GM19023 (cell line): ENCODE measurements around the gene CTBS.

ENCODE experiments used
- ATAC-seq: cut with Tn5 transposase; IDR thresholded peaks from one replicate; pipeline ENCODE4 v1.9.1; 2021; ENCODE audit warnings: mild to moderate bottlenecking, moderate library complexity; ENCODE audit not compliant: unreplicated experiment

CTBS gene

GRCh38 chr1:84587099-84587498 is 12.9 kb upstream of the CTBS start:
- no peak for ATAC-seq

- no peak for ATAC-seq
These were observed 11.6 kb upstream of the CTBS start for GRCh38 chr1:84585803-84586202.

- no peak for ATAC-seq
These were observed 9.9 kb upstream of the CTBS start for GRCh38 chr1:84584126-84584525.

GRCh38 chr1:84583648-84584047 is 9.4 kb upstream of the CTBS start:
- ATAC-seq = no peak

GRCh38 chr1:84582802-84583587 is 8.8 kb upstream of the CTBS start:
- ATAC-seq = peak; percentile 60

- ATAC-seq = no peak
These were observed 7.4 kb upstream of the CTBS start for GRCh38 chr1:84581648-84582047.

- ATAC-seq = no peak
These were observed 696 bp upstream of the CTBS start for GRCh38 chr1:84574936-84575335.

GRCh38 chr1:84573481-84573966 is 716 bp downstream of the CTBS start:
- no peak for ATAC-seq

- no peak for ATAC-seq
These were observed 3.1 kb downstream of the CTBS start for GRCh38 chr1:84571150-84571535.

GRCh38 chr1:84570436-84571149 is 3.6 kb downstream of the CTBS start:
- ATAC-seq = no peak

GRCh38 chr1:84569216-84569615 is 5.0 kb downstream of the CTBS start:
- ATAC-seq = no peak

- ATAC-seq = no peak
These were observed 23.4 kb downstream of the CTBS start for GRCh38 chr1:84550826-84551225.

GRCh38 chr1:84541679-84542078 is 32.6 kb downstream of the CTBS start:
- ATAC-seq = no peak

GRCh38 chr1:84540759-84541158 is 33.5 kb downstream of the CTBS start:
- ATAC-seq = no peak

- no peak for ATAC-seq
These were observed 34.3 kb downstream of the CTBS start for GRCh38 chr1:84539972-84540371.

GRCh38 chr1:84538599-84538998 is 35.6 kb downstream of the CTBS start:
- peak; percentile 76 for ATAC-seq

- no peak for ATAC-seq
These were observed 48.5 kb downstream of the CTBS start for GRCh38 chr1:84525779-84526178.

GRCh38 chr1:84524590-84524989 is 49.6 kb downstream of the CTBS start:
- ATAC-seq = no peak

GRCh38 chr1:84510668-84511067 is 63.6 kb downstream of the CTBS start:
- ATAC-seq = no peak

GRCh38 chr1:84510165-84510564 is 64.1 kb downstream of the CTBS start:
- ATAC-seq = no peak

GRCh38 chr1:84509029-84509428 is 65.2 kb downstream of the CTBS start:
- no peak for ATAC-seq

GRCh38 chr1:84508510-84508909 is 65.7 kb downstream of the CTBS start:
- ATAC-seq = no peak
